Hepatocyte (in vitro differentiated cells): ENCODE data around the gene ISL2.

Experiments used
- CTCF ChIP-seq: fragments of 200-600 bp; sonication (generic); IDR thresholded peaks from 2 replicates; pipeline ENCODE4 v1.5.1; 2016; ENCODE audit warnings: antibody characterized with exemption, mild to moderate bottlenecking; ENCODE audit not compliant: poor library complexity
- EZH2 ChIP-seq: fragments of 200-600 bp; sonication (generic); IDR thresholded peaks from 2 replicates; pipeline ENCODE4 v1.6.1; 2016; ENCODE audit warnings: antibody characterized with exemption, mild to moderate bottlenecking, borderline replicate concordance
- EZH2phosphoT487 ChIP-seq: fragments of 200-600 bp; sonication (generic); IDR thresholded peaks from one replicate; pipeline ENCODE4 v1.6.1; 2018; ENCODE audit warnings: antibody characterized with exemption, mild to moderate bottlenecking, low read depth, moderate library complexity; ENCODE audit not compliant: unreplicated experiment, severe bottlenecking

GRCh38 chr15:76377217-76377616 lies 40.6 kb downstream of the ISL2 start:
- TF ChIP-seq CTCF (no peak), EZH2 (no peak), EZH2phosphoT487 (no peak)
